ENCODE measurements around the gene FAM124A. TPM values are rescaled to one million over a fixed set of nuclear protein-coding genes. Genes with fewer than 3 reads are reported as not detected.

The FAM124A gene
- total RNA-seq, 1 experiment from 2014 or later: 0.12 TPM

DNA sequence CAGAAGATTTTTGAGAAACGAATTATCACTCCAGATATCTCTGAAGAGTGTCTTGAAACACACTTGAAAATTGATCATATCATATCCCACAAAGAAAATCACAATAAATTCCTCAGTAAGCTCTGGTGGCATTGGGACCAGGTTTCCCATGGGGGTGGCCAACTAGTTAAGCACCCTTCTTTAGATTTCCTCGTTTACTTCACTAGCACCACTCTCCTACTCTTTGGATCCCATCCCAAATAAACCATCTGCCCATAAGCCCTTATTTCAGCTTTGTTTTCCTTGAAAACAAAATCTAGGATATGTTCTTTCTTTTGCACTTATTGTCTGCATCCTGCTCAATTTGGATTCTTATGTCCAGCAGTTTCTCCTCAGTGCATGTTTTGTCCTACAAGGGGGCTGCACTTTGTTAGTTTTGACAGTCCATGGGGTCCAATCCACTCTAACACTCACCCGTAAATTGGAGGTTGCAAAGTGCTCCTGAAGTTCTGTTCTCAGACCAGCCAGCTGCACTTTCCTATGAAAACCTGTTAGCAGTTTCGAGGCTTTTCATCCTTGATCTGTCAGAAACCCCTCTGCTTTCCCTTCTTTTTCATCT lies 40.3 kb upstream of the FAM124A start:
- Mint-ChIP-seq H3K9me3 (ENCODE audit: unreplicated experiment) (no peaks in the 10 kb centered on the region), H3K27ac (ENCODE audit: low read depth, unreplicated experiment) (no peak overlapping the region), H3K36me3 (ENCODE audit: insufficient read depth, unreplicated experiment) (no peaks in the 10 kb centered on the region), H3K4me1 (ENCODE audit: insufficient read depth, unreplicated experiment) (no peaks in the 10 kb centered on the region), H3K4me3 (ENCODE audit: unreplicated experiment) (no peak overlapping the region), H3K27me3 (ENCODE audit: insufficient read depth, unreplicated experiment) (peaks cover 80% of the 10 kb centered on the region)
- ChIA-PET CTCF (interaction anchor here (0.5 kb wide), 1 partner anchor 47 kb away, joined by 3 read pairs; no protein-coding TSS in a partner anchor), POLR2A (no interaction called here)
- no TSS peak for BruUV-seq (replicated peaks)
- no peak for TF ChIP-seq CTCF (IDR thresholded peaks at IDR 0.05; ENCODE audit: unreplicated experiment)
- intact Hi-C loops (cut with micrococcal nuclease): no loop called here
- no peak for DNase-seq (ENCODE audit: unreplicated experiment)

DNA sequence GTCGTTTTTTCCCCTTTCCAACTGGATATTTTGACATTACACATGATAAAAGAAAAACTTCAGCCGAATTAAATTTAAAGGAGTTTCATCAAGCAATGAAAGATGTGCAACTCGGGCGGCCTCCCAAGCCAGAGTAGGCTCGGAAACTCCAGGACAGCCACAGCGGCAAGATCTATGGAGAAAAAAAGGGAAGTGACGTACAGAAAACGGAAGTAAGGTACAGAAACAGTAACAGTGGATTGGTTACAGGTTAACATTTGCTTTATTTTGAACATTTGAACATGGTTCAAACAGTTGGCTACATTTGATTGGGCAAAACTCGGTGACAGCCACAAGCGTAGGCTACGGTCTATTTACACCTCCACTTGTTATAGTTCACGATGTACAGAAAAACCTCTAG lies 30.5 kb upstream of the FAM124A start:
- Mint-ChIP-seq H3K27me3 (ENCODE audit: insufficient read depth, unreplicated experiment) (peaks cover 92% of the 10 kb centered on the region), H3K9me3 (ENCODE audit: unreplicated experiment) (no peaks in the 10 kb centered on the region), H3K27ac (ENCODE audit: low read depth, unreplicated experiment) (no peak overlapping the region), H3K4me3 (ENCODE audit: unreplicated experiment) (no peak overlapping the region), H3K4me1 (ENCODE audit: insufficient read depth, unreplicated experiment) (no peaks in the 10 kb centered on the region), H3K36me3 (ENCODE audit: insufficient read depth, unreplicated experiment) (peaks cover 6% of the 10 kb centered on the region)
- ChIA-PET POLR2A (no interaction called here), CTCF (no interaction called here)
- no TSS peak for BruUV-seq (replicated peaks)
- DNase-seq (ENCODE audit: unreplicated experiment): no peak
- intact Hi-C loops (cut with micrococcal nuclease): no loop called here
- no peak for TF ChIP-seq CTCF (IDR thresholded peaks at IDR 0.05; ENCODE audit: unreplicated experiment)

- H3K27ac Mint-ChIP-seq (ENCODE audit: low read depth, unreplicated experiment): no peak overlapping the region
- CTCF ChIA-PET: interaction anchor here (0.8 kb wide), 1 partner anchor 123 kb away, joined by 3 read pairs; no protein-coding TSS in a partner anchor
- no peaks in the 10 kb centered on the region for H3K4me1 Mint-ChIP-seq (ENCODE audit: insufficient read depth, unreplicated experiment)
- no peak for DNase-seq (ENCODE audit: unreplicated experiment)
- POLR2A ChIA-PET: no interaction called here
- TF ChIP-seq CTCF (IDR thresholded peaks at IDR 0.05; ENCODE audit: unreplicated experiment): no peak
- BruUV-seq (replicated peaks): no TSS peak
- H3K27me3 Mint-ChIP-seq (ENCODE audit: insufficient read depth, unreplicated experiment): peaks cover 88% of the 10 kb centered on the region
- intact Hi-C loops (cut with micrococcal nuclease): no loop called here
- no peak overlapping the region for H3K4me3 Mint-ChIP-seq (ENCODE audit: unreplicated experiment)
- no peaks in the 10 kb centered on the region for H3K9me3 Mint-ChIP-seq (ENCODE audit: unreplicated experiment)
- H3K36me3 Mint-ChIP-seq (ENCODE audit: insufficient read depth, unreplicated experiment): peaks cover 6% of the 10 kb centered on the region
These were observed 29.9 kb upstream of the FAM124A start for GRCh38 chr13:51192348-51192747.

DNA sequence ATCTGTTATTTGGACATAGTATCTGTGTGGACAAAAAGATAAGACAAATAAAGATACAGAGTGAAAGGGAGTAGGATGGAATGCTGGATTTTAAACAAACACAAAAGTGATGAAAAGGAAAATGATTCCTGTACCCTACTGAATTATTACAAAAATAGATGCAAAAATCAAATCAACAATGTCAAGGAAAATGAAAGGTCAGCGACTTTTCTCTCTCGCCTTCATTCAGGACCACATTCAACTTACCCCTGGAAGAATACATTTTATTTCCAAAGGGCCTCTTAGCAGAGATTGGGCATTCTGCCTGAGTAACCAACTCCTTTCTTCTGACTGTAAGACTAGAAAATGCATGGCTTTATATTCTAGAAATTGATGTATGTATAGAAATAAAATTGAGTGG lies 28.8 kb upstream of the FAM124A start:
- ChIA-PET POLR2A (no interaction called here), CTCF (interaction anchor here (0.8 kb wide), 1 partner anchor 122 kb away, joined by 3 read pairs; no protein-coding TSS in a partner anchor)
- Mint-ChIP-seq H3K36me3 (ENCODE audit: insufficient read depth, unreplicated experiment) (peaks cover 6% of the 10 kb centered on the region), H3K27me3 (ENCODE audit: insufficient read depth, unreplicated experiment) (peaks cover 78% of the 10 kb centered on the region), H3K4me3 (ENCODE audit: unreplicated experiment) (no peak overlapping the region), H3K27ac (ENCODE audit: low read depth, unreplicated experiment) (no peak overlapping the region), H3K4me1 (ENCODE audit: insufficient read depth, unreplicated experiment) (no peaks in the 10 kb centered on the region), H3K9me3 (ENCODE audit: unreplicated experiment) (no peaks in the 10 kb centered on the region)
- intact Hi-C loops (cut with micrococcal nuclease): no loop called here
- no peak for TF ChIP-seq CTCF (IDR thresholded peaks at IDR 0.05; ENCODE audit: unreplicated experiment)
- no TSS peak for BruUV-seq (replicated peaks)
- DNase-seq (ENCODE audit: unreplicated experiment): no peak
